Right renal pelvis (tissue), 4 donors: ENCODE results near the gene TTLL11. TPM values are rescaled to one million over a fixed set of nuclear protein-coding genes. Genes with fewer than 3 reads are reported as not detected.

Experiments
- DNase-seq, 4 donors: peaks; one replicate each; pipeline ENCODE4 v3.0.0-alpha.2; 2013; ENCODE audit warnings: low read depth in 4 of 4, low spot score in 3 of 4, missing footprints in 1 of 4
- polyA plus RNA-seq, 4 donors: library from polyadenylated mRNA; unstranded; fragments of 120-200 nt; gene quantifications; one replicate each; pipeline ENCODE4 v1.2.1, GENCODE V29; 2013; ENCODE audit not compliant: insufficient read length in 4 of 4

The TTLL11 gene
- polyA plus RNA-seq, 4 donors = 5.9 to 9.1 (median 8.6) TPM

GRCh38 chr9:121842612-121842978 is 250.5 kb downstream of the TTLL11 start:
- DNase-seq = no peak

GRCh38 chr9:121841771-121842611 is 251.1 kb downstream of the TTLL11 start:
- DNase-seq = no peak

- DNase-seq = no peak
These were observed 252.0 kb downstream of the TTLL11 start for GRCh38 chr9:121840838-121841760.

- DNase-seq = no peak
These were observed 253.2 kb downstream of the TTLL11 start for GRCh38 chr9:121839726-121840500.

- no peak for DNase-seq
These were observed 254.1 kb downstream of the TTLL11 start for GRCh38 chr9:121838746-121839669.

- no peak for DNase-seq
These were observed 255.8 kb downstream of the TTLL11 start for GRCh38 chr9:121837113-121837961.

- DNase-seq = no peak
These were observed 256.7 kb downstream of the TTLL11 start for GRCh38 chr9:121836366-121836885.

- DNase-seq = no peak
These were observed 257.3 kb downstream of the TTLL11 start for GRCh38 chr9:121835587-121836365.

- DNase-seq = no peak
These were observed 260.0 kb downstream of the TTLL11 start for GRCh38 chr9:121833061-121833460.

- DNase-seq = no peak
These were observed 261.2 kb downstream of the TTLL11 start for GRCh38 chr9:121831869-121832268.

GRCh38 chr9:121830441-121831140 is 262.5 kb downstream of the TTLL11 start:
- DNase-seq = no peak

GRCh38 chr9:121827251-121827967 is 265.7 kb downstream of the TTLL11 start:
- no peak for DNase-seq

- no peak for DNase-seq
These were observed 266.4 kb downstream of the TTLL11 start for GRCh38 chr9:121826711-121827110.

- no peak for DNase-seq
These were observed 267.9 kb downstream of the TTLL11 start for GRCh38 chr9:121825031-121825691.

- no peak for DNase-seq
These were observed 268.5 kb downstream of the TTLL11 start for GRCh38 chr9:121824651-121825030.
